CD4-positive, alpha-beta memory T cell (primary cell): ENCODE measurements around the gene NLRP1. TPM values are rescaled to one million over a fixed set of nuclear protein-coding genes. Genes with fewer than 3 reads are reported as not detected.

Experiments
- CTCF ChIA-PET: fragments of 350-600 bp; sonication (Branson Sonifier 250); formaldehyde crosslinking; loops from one replicate; lab custom pipeline; 2021; ENCODE audit warnings: inconsistent platforms; ENCODE audit not compliant: partially characterized antibody; lab: Charles Lee
- POLR2A ChIA-PET: fragments of 350-600 bp; sonication (Branson Sonifier 250); formaldehyde crosslinking; loops from one replicate; lab custom pipeline; 2021; ENCODE audit not compliant: partially characterized antibody; lab: Charles Lee
- DNase-seq, 5 donors: peaks; one replicate each; pipeline versions ENCODE4 v3.0.0 to v3.0.0-alpha.2; 2020 to 2022; ENCODE audit warnings: mixed read lengths in 1 of 5
- H3K27ac ChIP-seq: one replicate; pipeline ENCODE4 v1.7.0; 2013; ENCODE audit warnings: low read depth, low read length
- H3K27me3 ChIP-seq: 2 replicates; pipeline ENCODE4 v1.7.0; 2013; ENCODE audit warnings: mild to moderate bottlenecking, low read length, moderate library complexity; ENCODE audit not compliant: insufficient read depth
- H3K36me3 ChIP-seq: 2 replicates; pipeline ENCODE4 v1.7.0; 2013; ENCODE audit warnings: mild to moderate bottlenecking, low read length, moderate library complexity; ENCODE audit not compliant: insufficient read depth
- H3K4me1 ChIP-seq: 2 replicates; pipeline ENCODE4 v1.7.0; 2013; ENCODE audit warnings: mild to moderate bottlenecking, low read length, moderate library complexity; ENCODE audit not compliant: insufficient read depth
- H3K4me3 ChIP-seq, 2 donors: one replicate each; pipeline ENCODE4 v1.7.0; 2013; ENCODE audit warnings: low read length in 2 of 2, mild to moderate bottlenecking in 1 of 2
- H3K9me3 ChIP-seq, 2 donors: one replicate each; pipeline ENCODE4 v1.7.0; 2013; ENCODE audit warnings: low read length in 2 of 2, control low read depth in 1 of 2; ENCODE audit not compliant: control insufficient read depth in 1 of 2
- H3K27ac Mint-ChIP-seq, 7 donors: one replicate each; pipeline ENCODE4 v1.8.0; 2020 to 2021; ENCODE audit warnings: mixed read lengths in 7 of 7, mild to moderate bottlenecking in 6 of 7, inconsistent platforms in 3 of 7, moderate library complexity in 3 of 7
- H3K27me3 Mint-ChIP-seq, 2 donors: one replicate each; pipeline ENCODE4 v1.8.0; 2020 to 2021; ENCODE audit warnings: mixed read lengths in 2 of 2
- H3K36me3 Mint-ChIP-seq, 2 donors: one replicate each; pipeline ENCODE4 v1.8.0; 2020 to 2021; ENCODE audit warnings: mixed read lengths in 2 of 2, inconsistent platforms in 1 of 2, mild to moderate bottlenecking in 1 of 2
- H3K4me1 Mint-ChIP-seq, 4 donors: one replicate each; pipeline ENCODE4 v1.8.0; 2020 to 2021; ENCODE audit warnings: mixed read lengths in 4 of 4, mild to moderate bottlenecking in 1 of 4
- H3K4me3 Mint-ChIP-seq, 8 donors: one replicate each; pipeline ENCODE4 v1.8.0; 2020 to 2021; ENCODE audit warnings: mixed read lengths in 8 of 8, mild to moderate bottlenecking in 7 of 8, moderate library complexity in 6 of 8, inconsistent platforms in 3 of 8
- H3K9me3 Mint-ChIP-seq, 8 donors: one replicate each; pipeline ENCODE4 v1.8.0; 2020 to 2021; ENCODE audit warnings: mixed read lengths in 8 of 8, mild to moderate bottlenecking in 5 of 8, inconsistent platforms in 3 of 8, moderate library complexity in 1 of 8
- intact Hi-C: fragments of 100-400 bp; cut with micrococcal nuclease; formaldehyde crosslinking; loops from one replicate; pipeline ENCODE4 v1.15.1; 2023
- polyA plus RNA-seq, 2 donors: library from polyadenylated mRNA; unstranded; fragments of 300-500 nt; fragmentation: Illumina TruSeq; gene quantifications; one replicate each; pipeline ENCODE4 v1.2.3, GENCODE V29; 2021
- total RNA-seq, 2 experiments: library from RNA; stranded (reverse); gene quantifications; one replicate each; pipeline ENCODE4 v1.2.3, GENCODE V29; 2021

NLRP1 gene
- total and polyA plus RNA-seq, 4 experiments from 2014 or later = 9.7 to 292 (median 160) TPM

DNA sequence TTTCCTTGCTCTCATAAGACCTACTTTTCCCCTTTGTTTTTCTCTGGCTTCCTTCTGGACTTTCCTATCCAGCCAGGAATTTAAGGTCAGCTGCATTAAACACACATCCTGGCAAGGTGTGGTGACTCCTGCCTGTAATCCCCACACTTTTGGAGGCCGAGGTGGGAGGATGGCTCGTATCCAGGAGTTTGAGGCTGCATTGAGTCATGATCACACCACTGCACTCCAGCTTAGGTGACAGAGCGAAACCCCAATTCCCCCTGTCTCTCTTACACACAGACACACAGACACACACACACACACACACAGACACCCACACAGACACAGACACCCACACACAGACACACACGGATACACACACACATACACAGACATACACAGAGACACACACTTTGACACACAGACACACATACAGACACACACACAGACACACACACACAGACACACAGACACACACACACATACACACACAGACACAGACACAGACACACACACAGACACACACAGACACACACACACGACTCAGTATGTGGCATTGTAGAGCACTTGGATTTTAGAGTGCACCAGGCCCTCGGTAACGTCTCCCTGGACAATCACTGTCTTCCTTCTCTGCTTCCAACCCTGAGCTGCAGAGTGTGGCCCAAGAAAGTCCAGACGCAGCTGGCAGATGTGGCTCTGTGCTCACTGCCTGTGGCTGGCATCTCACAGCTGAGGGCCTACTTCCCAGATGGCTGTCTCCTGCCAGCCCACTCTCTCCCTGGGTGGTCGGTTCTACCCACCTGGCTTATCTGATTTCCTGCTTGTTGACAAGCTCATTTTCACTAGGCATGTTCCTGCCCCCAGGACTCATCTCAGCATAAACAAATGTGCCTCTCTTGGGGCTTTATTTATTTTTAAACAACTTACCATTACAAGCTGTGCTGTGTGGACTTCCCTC is 39.0 kb downstream of the NLRP1 start:
- Mint-ChIP-seq H3K27ac (peak overlapping the region in 6 of 7 donors; percentile 2 to 89 (median 28)), H3K9me3 (no peaks in the 10 kb centered on the region), H3K4me3 (no peak overlapping the region), H3K36me3 (peaks cover 52 to 94% of the 10 kb centered on the region in 2 donors), H3K27me3 (no peaks in the 10 kb centered on the region), H3K4me1 (peaks cover 9 to 23% (median 15%) of the 10 kb centered on the region in 4 donors)
- CTCF ChIA-PET = interaction anchor here (0.7 kb wide), 1 partner anchor 11 kb away, joined by 3 read pairs; no protein-coding TSS in a partner anchor
- H3K36me3 ChIP-seq = peaks cover 79% of the 10 kb centered on the region
- no peak overlapping the region for H3K4me3 ChIP-seq
- H3K4me1 ChIP-seq = no peaks in the 10 kb centered on the region
- H3K27ac ChIP-seq = no peak overlapping the region
- no peaks in the 10 kb centered on the region for H3K9me3 ChIP-seq
- no peak for DNase-seq
- POLR2A ChIA-PET = no interaction called here
- H3K27me3 ChIP-seq = no peaks in the 10 kb centered on the region
- intact Hi-C loops = no loop called here

DNA sequence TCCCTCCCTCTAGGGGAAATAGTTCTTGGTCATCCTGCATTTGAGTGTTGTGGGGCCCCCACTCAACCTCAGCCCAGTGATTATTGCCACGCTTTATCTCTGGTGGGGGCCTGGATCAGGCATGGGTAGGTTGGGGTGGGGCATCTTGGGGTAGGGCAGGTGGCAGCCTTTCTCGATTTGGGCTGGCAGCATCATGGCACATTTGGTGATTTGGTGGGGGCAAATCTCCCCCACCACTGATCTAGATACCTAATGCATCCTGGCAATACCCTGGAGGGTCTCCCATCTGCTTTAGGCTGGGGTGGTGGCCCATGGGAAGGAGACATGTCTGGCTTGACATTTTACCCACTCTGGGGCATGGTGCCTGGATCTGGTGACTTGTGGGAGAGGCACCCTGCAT is 40.2 kb downstream of the NLRP1 start:
- no peaks in the 10 kb centered on the region for H3K27me3 Mint-ChIP-seq
- H3K27ac Mint-ChIP-seq = peak overlapping the region in 3 of 7 donors; percentile 56 to 87 (median 61)
- no peak for DNase-seq
- Histone ChIP-seq H3K4me1 (no peaks in the 10 kb centered on the region), H3K27ac (no peak overlapping the region), H3K36me3 (peaks cover 84% of the 10 kb centered on the region), H3K9me3 (no peaks in the 10 kb centered on the region), H3K4me3 (no peak overlapping the region), H3K27me3 (no peaks in the 10 kb centered on the region)
- POLR2A ChIA-PET = no interaction called here
- intact Hi-C loops = no loop called here
- CTCF ChIA-PET = interaction anchor here (0.6 kb wide), 1 partner anchor 240 kb away, joined by 3 read pairs; no protein-coding TSS in a partner anchor
- H3K4me1 Mint-ChIP-seq = peaks cover 9 to 23% (median 15%) of the 10 kb centered on the region in 4 donors
- H3K9me3 Mint-ChIP-seq = no peaks in the 10 kb centered on the region
- H3K36me3 Mint-ChIP-seq = peaks cover 63 to 97% of the 10 kb centered on the region in 2 donors
- H3K4me3 Mint-ChIP-seq = no peak overlapping the region

DNA sequence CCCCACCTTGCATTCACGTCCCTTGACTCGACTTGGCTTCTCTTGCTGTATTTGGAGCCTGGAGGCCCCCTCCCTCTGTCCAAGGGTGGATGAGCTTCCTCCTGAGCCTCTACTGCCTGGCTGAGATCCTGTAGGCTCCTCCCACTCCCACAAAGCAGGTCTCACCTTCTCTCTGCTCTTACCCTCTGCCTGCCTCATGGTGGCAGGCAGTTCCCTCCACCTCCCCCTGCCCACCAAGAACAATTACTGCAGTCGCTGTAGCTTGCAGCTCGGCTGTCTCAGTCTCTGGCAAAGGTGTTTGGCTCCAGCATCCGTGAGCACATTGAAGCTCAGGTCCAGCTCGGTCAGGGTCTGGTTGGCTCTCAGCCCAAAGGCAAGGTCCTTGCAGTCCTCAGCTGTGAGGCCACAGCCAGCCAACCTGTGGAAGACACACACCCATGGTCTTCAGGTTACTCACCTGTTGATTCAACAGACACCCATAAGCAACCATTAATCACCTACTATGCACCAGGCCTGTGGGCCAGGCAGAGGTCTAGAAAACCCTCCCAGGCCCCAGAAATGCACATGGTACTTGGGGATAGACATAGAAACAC is 42.6 kb downstream of the NLRP1 start:
- Histone ChIP-seq H3K36me3 (peaks cover 79% of the 10 kb centered on the region), H3K9me3 (no peaks in the 10 kb centered on the region), H3K4me3 (no peak overlapping the region), H3K4me1 (no peaks in the 10 kb centered on the region), H3K27me3 (no peaks in the 10 kb centered on the region), H3K27ac (no peak overlapping the region)
- Mint-ChIP-seq H3K4me1 (peaks cover 0 to 9% (median 4%) of the 10 kb centered on the region in 4 donors), H3K27me3 (no peaks in the 10 kb centered on the region), H3K36me3 (peaks cover 56 to 90% of the 10 kb centered on the region in 2 donors), H3K4me3 (peak overlapping the region in 1 of 8 donors; percentile 16), H3K9me3 (no peaks in the 10 kb centered on the region), H3K27ac (no peak overlapping the region)
- no peak for DNase-seq
- intact Hi-C loops = no loop called here
- CTCF ChIA-PET = no interaction called here
- POLR2A ChIA-PET = interaction anchor here (1.0 kb wide), 1 partner anchor 25 kb away, joined by 4 read pairs; no protein-coding TSS in a partner anchor

DNA sequence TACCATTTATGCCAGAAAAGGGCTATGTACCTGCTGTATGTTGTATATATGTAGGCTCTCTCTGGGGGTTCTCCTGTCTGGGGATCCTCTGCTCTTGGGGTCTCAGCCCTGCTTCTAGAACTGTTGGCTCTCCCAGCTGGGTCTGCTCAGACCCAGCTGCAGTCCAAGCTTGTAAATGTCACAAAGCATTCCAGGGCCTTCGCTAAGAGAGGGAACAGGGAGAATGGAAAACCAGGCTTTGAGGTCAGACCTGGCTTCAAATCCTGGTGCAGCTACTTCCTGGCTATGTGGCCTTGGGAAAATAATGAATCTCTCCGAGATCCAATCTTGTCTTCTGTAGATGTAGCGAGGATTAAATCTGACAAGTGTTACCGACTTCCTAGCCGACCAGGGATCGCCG is 44.0 kb downstream of the NLRP1 start:
- no peak overlapping the region for H3K4me3 Mint-ChIP-seq
- H3K4me1 Mint-ChIP-seq = peaks cover 0 to 5% (median 3%) of the 10 kb centered on the region in 4 donors
- H3K27ac Mint-ChIP-seq = peak overlapping the region in 1 of 7 donors; percentile 51
- ChIA-PET CTCF (no interaction called here), POLR2A (no interaction called here)
- DNase-seq = no peak
- no peaks in the 10 kb centered on the region for H3K27me3 Mint-ChIP-seq
- peaks cover 58 to 87% of the 10 kb centered on the region in 2 donors for H3K36me3 Mint-ChIP-seq
- H3K36me3 ChIP-seq = peaks cover 76% of the 10 kb centered on the region
- intact Hi-C loops = no loop called here
- no peaks in the 10 kb centered on the region for H3K27me3 ChIP-seq
- H3K27ac ChIP-seq = no peak overlapping the region
- no peak overlapping the region for H3K4me3 ChIP-seq
- H3K9me3 ChIP-seq = no peaks in the 10 kb centered on the region
- H3K4me1 ChIP-seq = no peaks in the 10 kb centered on the region
- no peaks in the 10 kb centered on the region for H3K9me3 Mint-ChIP-seq

DNA sequence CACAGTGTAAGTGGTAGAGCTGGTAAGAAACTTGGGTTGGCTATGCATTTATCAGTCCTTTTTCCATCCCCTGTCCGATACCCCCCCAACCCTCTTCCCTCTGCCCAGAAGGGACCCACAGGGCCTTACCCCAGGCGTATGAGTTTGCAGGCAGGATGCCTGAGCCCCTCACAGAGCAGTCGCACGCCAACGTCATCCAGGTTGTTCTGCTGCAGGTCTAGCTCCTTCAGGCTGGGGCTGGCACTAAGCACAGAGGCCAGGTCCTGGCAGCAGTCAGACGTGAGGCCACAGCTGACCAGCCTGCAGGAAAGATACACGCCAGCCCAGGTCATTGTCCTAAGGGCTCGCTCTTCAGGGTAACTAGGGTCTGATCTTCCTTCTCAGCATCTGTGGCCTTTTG is 45.0 kb downstream of the NLRP1 start:
- H3K4me1 ChIP-seq = no peaks in the 10 kb centered on the region
- no peaks in the 10 kb centered on the region for H3K9me3 Mint-ChIP-seq
- H3K27ac ChIP-seq = no peak overlapping the region
- no peaks in the 10 kb centered on the region for H3K27me3 Mint-ChIP-seq
- no peaks in the 10 kb centered on the region for H3K9me3 ChIP-seq
- intact Hi-C loops = no loop called here
- H3K4me3 ChIP-seq = no peak overlapping the region
- DNase-seq = no peak
- ChIA-PET POLR2A (no interaction called here), CTCF (no interaction called here)
- H3K4me3 Mint-ChIP-seq = no peak overlapping the region
- peak overlapping the region in 1 of 7 donors; percentile 60 for H3K27ac Mint-ChIP-seq
- H3K4me1 Mint-ChIP-seq = peaks cover 0 to 5% (median 2%) of the 10 kb centered on the region in 4 donors
- no peaks in the 10 kb centered on the region for H3K27me3 ChIP-seq
- H3K36me3 Mint-ChIP-seq = peaks cover 61 to 85% of the 10 kb centered on the region in 2 donors
- peaks cover 72% of the 10 kb centered on the region for H3K36me3 ChIP-seq

DNA sequence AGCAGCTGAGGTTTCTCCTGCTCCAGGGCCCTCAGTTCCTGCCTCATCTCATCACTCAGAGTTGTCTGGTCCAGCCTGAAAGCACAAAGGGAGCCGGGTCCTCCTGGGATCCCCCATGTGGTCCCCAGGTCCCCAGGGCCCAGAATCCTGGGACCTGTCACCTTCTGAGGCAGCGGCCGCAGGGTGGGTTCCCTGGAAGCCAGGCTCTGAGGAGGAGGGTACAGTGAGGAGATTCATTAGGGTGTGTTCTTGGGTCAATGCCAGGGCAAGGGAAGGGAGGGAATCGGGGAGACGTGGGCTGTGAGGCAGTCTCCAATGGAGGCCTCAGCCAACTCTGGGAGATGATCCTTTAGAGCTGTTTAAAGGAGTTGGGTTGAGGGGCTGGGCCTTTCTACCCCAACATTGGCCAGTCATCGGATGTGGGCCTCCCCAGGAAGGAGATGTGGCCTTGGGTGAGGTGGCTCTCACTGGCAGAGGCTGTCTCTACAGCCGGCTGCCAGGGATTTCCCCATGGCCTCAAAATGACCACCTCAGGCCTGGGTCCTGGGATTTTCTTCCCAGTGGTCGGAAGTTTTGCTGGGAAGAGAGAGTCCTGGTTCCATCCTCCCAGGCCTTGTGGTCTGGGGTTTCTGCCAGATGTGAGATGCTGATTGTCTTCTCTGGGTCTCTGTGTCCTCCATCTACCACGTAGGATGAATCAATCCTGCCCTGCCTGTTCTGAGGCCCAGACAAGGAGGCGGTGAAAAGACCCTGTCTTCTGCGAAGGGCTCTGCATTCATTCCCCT is 47.3 kb downstream of the NLRP1 start:
- Mint-ChIP-seq H3K9me3 (no peaks in the 10 kb centered on the region), H3K27me3 (no peaks in the 10 kb centered on the region), H3K4me3 (no peak overlapping the region), H3K4me1 (no peaks in the 10 kb centered on the region), H3K36me3 (peaks cover 63 to 86% of the 10 kb centered on the region in 2 donors), H3K27ac (peak overlapping the region in 3 of 7 donors; percentile 44 to 68 (median 48))
- DNase-seq = no peak
- POLR2A ChIA-PET = no interaction called here
- no peak overlapping the region for H3K27ac ChIP-seq
- no peaks in the 10 kb centered on the region for H3K9me3 ChIP-seq
- no peaks in the 10 kb centered on the region for H3K4me1 ChIP-seq
- peaks cover 81% of the 10 kb centered on the region for H3K36me3 ChIP-seq
- CTCF ChIA-PET = no interaction called here
- no peak overlapping the region for H3K4me3 ChIP-seq
- no peaks in the 10 kb centered on the region for H3K27me3 ChIP-seq
- intact Hi-C loops = no loop called here
